ENCODE measurements around the gene AHCYL2.

Gene AHCYL2

DNA sequence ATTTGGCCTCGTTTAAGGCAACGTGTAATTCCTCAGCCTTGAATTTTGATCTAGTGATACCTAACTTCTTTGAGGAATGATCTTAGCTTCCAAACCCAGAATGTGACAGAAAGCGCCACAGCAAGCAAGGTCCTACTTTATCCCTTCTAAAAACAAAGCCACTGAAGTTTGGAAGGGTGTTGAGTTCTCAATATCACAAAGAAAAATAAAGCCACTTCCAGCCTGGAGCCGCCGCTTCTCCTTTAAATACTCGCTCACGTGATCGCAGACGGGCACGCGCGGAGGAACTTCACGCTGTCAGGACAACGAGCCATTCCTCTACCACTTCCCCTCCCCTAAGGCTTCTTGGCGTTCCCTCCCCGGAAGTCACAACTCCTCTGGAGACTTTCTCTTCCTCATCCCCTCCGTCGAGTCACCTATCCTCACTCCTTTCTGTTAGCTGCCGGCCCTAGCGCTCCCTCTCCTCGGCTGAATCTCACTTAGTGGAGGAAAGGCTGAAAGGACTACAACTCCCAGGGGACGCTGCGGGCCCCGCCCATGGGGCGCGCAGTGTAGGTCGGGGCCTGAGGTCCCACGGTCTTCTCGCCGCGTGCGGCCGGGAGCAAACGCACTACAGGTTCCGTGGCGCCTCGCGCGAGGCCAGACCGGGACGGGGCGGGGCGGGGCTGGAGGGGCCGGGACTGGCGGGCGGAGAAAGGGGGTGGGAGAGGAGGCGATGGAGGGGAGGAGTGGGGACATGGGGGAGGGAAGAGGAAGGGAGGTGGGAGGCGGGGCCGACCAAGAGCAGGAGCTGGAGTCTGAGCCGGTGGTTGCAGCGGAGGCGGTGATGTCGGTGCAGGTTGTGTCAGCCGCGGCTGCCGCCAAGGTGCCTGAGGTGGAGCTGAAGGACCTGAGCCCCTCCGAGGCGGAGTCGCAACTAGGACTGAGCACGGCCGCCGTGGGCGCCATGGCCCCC lies at the start of gene AHCYL2:
Gene AHCYL2, plus strand, starts transcription at position 780 of the 955 bp plus-strand sequence.
- peak; percentile 97 for DNase-seq

DNA sequence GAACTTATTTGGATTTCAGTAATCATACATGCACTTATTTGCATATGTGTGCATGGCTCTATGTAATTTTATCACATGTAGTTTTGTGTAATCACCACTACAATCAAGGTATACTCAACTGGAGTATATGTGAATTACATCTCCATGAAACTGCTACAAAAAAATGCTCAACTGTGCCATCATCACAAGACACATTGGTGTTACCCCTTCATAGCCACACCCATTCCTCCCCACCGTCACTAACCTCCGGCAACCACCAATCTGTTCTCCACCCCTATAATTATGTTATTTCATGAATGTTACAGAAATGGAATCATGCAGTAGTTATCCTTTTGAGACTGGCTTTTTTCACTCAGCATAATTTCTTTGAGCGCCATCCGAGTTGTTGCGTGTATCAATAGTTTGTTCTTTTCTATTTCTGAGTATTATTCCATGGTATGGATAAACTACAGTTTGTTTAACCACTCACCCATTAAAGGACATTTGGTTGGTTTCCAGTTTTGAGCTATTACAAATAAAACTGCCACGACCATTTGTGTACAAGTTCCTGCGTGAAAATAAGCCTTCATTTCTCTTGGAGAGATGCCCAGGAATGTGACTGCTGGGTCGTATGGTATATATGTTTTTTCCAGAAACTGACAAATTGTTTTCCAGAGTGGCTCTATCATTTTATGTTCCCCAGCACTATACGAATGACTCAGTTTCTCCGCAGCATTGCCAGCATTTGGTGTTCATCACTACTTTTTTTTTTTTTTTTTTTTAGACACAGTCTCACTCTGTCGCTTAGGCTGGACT lies 47.7 kb upstream of the AHCYL2 start:
- no peak for DNase-seq

DNA sequence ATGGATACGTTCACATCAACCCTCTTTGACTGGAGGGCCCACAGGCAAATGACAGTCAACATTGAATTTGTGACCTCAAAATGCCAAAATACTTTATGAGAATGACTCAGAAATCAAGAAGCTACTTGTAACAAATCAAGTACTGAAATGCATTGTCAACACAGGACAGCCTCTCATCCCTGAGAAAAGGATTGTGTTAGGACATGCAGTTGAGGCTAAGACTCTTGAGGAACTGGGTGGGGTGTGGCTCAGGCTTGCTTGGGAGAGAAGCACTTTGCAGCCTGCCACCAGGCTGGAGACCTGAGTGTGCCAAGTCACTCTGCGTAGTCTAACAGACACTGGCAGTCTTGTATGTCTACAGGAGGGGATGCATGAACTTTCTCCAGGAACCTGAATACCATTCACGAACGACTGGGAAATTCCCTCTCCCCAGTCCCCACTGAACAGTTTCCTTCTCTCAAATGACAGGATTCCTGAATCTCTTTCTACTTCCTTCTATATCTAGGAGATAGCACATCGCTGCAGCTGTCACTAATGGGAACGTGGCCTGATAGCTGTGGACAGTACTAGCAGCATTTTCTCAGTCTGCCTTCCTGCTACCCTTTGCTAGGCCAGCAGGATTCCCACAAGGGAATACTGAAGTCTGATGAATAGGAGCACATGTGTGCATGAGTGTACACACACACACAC lies 39.7 kb upstream of the AHCYL2 start:
- no peak for DNase-seq

DNA sequence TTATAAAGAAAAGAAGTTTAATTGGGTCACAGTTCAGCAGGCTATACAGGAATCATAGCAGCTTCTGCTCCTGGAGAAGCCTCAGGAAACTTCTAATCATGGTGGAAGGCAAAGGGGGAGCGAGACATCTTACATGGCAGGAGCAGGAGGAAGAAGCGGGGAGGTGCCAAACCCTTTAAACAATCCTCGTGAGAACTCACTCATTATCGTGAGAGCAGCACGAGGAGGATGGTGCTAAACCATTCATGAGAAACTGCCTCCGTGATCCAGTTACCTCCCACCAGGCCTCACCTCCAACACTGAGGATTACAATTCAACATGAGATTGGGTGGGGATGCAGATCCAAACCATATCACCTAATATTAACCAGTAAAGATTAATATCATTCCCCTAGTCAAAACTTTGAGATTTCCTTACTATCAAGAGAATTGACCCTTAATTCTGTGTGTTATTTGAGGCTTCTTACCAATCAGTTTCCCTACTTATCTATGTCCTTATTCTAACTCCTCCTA lies 38.0 kb upstream of the AHCYL2 start:
- DNase-seq, result no peak

DNA sequence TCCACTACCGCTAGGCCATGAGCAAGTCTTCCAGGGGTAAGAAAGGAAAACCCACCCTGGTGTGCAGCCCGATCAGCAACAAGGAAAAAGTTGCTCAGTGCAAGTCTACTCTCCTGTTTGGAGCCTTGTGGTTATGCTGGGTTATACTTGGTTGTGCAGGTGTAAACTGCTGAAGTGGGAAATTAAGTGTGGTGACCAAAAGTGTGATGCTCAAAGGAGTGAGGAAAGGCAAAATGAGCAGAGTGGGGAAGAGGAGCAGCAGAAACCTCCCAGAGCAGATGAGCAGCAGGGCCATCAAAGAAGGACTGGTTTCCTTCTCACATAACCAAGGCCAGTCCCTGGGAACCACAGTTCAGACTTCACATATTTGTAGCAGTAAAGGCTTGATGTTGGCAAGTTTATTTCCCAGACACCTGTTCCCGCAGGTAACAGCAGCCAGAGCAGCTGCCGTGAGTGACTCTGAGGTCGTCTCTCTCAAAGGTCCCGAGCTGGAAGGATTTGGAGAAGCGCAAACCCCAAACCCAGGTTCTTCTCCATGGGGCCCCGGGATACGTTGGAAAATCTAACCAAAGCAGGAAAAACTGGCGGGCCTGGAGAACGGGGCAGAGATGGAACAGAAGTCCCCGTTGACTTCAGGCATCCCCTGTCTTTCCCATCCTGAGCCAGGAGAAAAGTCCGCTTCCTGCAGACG lies 37.0 kb upstream of the AHCYL2 start:
- no peak for DNase-seq

DNA sequence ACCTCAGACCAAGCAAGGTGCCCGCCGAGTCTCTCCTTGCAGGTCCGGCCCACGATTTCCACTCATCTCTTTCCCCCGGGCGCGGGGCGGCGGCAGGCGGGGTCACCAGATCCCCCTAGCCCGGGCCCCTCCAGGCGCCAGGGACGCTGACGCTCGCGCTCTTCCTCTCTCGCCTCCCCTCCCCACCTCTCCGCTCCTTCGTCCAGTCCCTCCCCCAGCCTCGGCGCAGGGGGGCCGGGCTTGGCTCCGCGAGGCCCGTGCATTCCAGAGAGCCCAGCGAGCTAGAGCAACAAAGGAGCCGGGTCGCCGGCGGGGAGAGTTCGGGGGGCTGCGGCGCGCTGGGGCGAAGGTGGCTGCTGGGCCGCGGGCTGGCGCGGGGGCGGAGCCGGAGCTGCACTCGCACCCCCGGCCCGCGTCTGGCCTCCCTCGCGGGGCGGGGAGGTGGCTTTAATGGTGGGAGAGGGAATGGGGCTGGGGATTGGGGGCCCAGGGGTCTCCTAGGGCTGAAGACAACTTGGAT lies 36.4 kb upstream of the AHCYL2 start, which contains the start of gene SMO:
Gene SMO, plus strand, starts transcription at position 262 of the 520 bp plus-strand sequence. CDS start 519 bp downstream, outside the sequence.
- DNase-seq, result no peak

DNA sequence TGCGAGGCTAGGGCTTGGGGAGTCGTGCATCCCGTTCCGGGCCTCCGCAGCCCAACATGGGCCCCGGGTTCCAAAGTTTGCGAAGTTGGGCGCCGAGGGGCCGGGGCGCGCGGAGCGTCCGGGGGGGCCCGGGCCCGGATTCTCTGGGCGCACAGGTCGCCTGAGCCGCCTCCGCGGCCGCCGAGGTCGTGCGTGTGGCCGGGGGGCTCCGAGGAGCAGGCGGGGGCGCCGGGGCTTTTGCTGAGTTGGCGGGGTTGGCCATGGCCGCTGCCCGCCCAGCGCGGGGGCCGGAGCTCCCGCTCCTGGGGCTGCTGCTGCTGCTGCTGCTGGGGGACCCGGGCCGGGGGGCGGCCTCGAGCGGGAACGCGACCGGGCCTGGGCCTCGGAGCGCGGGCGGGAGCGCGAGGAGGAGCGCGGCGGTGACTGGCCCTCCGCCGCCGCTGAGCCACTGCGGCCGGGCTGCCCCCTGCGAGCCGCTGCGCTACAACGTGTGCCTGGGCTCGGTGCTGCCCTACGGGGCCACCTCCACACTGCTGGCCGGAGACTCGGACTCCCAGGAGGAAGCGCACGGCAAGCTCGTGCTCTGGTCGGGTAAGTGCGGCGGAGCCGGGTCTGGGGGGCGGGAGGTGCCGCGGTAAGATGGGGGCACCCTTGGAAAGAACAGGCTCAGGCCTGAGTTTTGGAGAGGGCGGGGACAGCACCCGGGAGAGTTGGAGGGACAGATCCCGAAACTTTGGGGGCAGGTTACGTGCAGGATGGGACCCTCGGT lies 35.8 kb upstream of the AHCYL2 start:
- DNase-seq, result no peak

DNA sequence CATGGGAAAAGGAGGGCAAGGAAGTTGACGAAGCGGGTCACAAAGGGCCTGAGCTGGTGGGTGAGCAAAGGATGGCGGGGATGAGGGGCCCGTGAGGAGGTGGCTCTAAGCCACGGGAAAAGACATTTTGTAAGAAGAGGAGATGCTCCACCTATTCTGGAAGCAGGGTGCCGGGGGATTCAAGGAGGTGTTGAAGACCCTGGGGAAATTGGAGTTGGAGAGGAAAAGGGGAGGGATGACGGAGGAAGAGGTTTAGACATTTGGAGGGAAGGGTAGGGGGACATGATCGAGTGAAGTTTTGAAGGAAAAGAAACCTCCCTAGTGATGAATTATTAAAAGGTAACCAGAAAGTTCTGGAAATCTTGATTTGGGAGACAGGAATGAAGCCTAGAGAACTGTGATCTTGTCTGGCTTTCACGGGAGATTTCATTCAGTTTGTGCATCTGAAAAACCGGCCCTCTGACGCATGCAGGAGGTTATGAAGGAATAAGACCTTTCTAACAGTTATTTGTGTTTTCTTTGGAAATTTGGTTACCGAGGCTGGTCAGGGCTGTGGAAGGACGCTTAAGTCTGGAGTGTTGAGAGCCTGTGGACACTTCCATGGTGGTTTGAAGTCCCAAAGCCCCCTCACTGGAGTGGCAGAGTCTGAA lies 35.0 kb upstream of the AHCYL2 start:
- no peak for DNase-seq

DNA sequence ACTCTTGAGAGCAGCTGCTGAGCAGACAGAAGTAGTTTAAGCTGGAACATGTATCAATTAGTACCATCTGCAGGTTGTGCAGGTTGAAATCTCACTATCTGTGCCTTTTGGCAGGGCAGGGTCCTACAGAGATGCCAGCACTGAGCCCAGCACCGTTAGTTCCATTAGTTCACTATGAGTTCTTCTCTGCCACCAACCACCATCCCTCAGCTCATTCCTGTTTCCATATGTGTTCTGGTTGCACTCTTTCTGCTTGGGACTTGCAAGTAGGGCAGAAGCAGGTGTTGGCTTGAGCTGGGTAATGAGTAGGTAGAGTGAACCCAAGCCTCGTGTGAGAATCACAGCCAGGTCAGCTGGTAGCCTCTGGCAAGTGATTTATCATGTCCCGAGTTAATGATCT lies 33.6 kb upstream of the AHCYL2 start:
- DNase-seq, result no peak

DNA sequence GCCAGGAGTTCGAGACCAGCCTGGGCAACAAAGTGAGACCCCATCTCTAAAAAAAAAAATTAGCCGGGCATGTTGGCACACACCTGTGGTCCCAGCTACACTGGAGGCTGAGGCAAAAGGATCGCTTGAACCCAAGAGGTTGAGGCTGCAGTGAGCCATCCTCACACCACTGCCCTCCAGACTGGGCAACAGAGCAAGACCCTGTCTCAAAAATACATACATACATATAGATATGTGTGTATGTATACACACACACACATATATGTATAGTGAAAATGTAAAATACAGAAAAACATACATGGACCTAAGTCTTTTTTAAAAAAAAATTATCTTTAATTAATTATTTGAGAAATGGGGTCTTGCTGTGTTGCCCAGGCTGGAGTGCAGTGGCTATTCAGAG lies 30.9 kb upstream of the AHCYL2 start:
- no peak for DNase-seq

DNA sequence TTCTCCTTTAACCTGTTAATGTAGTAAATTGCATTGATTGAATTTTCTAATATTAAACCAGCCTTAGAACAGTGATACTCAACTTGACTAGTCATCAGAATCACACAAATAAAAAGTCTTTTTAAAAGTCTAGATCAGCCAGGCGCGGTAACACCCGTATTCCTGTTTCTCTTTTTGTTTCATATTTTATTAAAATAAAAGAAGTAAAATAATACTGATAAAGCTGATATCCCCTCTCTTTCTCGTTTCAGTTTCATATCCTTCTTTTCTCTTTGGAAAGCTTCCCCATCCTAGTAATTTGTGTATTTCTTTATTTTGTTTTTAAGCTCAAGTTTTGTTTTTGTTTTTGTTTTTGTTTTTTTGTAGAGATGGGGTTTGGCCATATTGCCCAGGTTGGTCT lies 27.1 kb upstream of the AHCYL2 start:
- DNase-seq, result no peak

DNA sequence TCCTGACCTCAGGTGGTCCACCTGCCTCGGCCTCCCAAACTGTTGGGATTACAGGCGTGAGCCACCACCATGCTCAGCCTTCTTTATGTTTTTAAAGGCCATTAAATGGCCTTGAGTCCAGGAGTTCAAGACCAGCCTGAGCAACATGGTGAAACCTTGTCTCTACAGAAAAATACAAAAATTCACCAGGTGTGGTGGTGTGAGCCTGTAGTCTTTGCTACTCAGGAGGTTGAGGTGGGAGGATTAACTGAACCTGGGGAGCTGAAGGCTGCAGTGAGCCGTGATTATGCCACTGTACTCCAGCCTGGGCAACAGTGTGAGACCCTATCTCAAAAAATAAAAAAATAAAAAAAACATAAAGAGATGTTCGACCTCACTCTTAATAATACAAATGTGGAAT lies 25.4 kb upstream of the AHCYL2 start:
- no peak for DNase-seq

DNA sequence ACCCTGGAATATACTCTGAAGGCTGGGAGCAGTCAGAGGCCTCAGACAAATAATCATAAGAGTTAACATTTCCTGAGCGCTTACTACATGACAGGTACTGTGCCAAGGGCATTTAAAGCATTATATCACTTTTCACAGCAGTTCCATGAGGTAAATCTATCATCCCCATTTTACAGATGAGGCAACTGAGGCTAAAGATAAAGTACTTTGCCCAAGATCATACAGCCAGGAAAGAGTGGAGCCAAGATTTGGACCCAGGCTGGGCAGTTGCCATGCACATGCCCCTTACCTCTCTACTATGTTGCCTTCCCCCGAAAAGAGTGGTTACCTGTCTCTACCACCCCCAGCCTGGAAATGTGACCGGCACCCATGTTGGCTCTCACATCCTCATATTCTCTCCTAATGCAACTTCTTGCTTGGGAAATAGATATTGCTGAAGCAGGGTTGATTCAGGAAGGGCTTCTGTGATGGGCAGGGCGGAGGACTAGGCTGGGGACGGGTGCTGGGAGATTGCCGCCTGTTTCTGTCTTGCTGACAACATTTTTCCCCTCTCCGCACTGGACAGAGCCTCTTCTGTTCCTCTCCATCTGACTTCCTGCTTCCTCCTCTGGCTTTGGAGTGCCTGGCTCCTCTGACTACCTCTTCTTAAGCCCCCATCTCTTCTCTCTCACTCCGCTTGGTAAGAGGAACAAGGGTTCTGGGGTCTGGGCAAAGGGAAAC lies 22.6 kb upstream of the AHCYL2 start:
- no peak for DNase-seq

DNA sequence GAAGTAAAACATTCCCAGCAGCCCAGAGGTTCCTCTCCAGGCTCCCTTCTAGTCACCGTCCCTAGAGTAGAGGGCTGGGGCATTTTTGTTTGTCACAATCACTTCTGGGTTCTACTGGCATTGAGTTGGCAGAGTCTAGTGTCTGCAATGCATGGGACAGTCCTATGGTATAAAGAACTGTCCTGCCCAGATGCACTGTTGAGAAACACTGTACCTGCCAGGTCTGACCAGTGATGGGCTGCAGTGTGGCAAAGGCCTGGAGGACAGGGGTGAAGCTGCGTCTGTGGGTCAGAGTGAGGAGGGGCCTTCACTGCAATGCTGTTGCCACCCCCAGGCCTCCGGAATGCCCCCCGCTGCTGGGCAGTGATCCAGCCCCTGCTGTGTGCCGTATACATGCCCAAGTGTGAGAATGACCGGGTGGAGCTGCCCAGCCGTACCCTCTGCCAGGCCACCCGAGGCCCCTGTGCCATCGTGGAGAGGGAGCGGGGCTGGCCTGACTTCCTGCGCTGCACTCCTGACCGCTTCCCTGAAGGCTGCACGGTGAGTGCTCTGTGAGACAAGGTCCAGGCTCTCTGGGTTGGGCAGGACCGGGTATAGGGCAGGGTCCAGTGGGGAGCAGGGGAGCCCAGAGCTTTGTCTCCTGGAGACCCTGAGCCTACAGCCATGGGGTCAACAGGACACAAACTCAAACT lies 21.6 kb upstream of the AHCYL2 start:
- no peak for DNase-seq

DNA sequence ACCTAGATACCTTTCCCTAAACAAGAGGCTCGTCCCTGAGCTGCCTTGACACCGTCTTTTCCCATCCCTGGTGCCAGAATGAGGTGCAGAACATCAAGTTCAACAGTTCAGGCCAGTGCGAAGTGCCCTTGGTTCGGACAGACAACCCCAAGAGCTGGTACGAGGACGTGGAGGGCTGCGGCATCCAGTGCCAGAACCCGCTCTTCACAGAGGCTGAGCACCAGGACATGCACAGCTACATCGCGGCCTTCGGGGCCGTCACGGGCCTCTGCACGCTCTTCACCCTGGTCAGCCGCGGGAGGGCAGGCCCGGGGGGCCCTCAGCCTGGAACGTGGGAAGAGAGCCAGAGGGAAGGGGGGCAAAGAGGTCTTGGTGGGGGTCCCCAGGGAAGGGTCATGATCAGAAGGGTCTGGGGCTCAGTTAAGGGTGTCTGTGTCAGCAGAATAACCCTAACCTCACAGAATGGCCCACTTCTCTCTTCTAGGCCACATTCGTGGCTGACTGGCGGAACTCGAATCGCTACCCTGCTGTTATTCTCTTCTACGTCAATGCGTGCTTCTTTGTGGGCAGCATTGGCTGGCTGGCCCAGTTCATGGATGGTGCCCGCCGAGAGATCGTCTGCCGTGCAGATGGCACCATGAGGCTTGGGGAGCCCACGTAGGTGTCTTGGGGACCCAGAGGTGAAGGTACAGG lies 19.6 kb upstream of the AHCYL2 start:
- no peak for DNase-seq

DNA sequence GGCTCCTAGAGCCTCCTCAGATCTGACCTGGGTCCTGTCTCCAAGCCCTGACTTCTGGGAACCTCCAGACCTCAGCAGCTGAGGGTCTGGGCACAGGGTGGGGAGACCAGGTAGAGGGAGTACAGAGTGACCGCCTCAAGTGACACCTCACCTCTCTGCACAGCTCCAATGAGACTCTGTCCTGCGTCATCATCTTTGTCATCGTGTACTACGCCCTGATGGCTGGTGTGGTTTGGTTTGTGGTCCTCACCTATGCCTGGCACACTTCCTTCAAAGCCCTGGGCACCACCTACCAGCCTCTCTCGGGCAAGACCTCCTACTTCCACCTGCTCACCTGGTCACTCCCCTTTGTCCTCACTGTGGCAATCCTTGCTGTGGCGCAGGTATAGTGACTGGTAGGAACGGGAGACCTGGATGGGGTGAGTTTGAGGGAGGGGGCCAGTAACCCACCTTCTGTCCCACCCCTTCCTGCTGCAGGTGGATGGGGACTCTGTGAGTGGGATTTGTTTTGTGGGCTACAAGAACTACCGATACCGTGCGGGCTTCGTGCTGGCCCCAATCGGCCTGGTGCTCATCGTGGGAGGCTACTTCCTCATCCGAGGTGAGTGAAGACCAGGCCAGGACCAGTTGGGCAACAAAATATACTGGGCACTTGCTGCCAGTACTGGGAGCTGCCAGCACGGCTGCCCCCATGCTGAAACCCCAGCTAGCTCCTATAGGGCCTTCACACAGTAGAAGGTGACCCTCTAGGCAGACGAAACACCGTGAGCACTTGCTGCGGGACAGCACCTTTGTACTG lies 18.6 kb upstream of the AHCYL2 start:
- no peak for DNase-seq

DNA sequence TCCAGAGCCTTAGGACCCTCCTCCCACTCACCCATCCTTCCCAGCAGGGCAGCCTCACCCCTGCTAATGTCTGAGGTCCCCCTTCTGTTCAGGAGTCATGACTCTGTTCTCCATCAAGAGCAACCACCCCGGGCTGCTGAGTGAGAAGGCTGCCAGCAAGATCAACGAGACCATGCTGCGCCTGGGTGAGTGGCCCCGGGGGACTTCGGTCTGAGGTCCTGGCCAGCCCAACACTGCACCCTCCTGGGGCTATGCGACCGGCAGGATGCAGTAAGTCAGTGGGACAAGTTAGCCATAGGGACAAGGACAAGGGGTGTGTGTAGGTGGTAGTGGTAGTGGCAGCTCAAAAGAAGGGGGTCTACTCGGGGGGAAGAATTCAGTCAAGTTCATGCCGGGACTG lies 16.2 kb upstream of the AHCYL2 start:
- DNase-seq, result no peak

Data from activated T-cell treated with anti-CD3 and anti-CD28 coated beads for 4 hours (primary cell).